Osteoblast (primary cell): ENCODE measurements around the gene SMIM1. TPM values are rescaled to one million over a fixed set of nuclear protein-coding genes. Genes with fewer than 3 reads are reported as not detected.
A peak's percentile ranks its signal among the peaks of the same experiment; 100 is the strongest.

Experiments used
- DNase-seq: peaks from one replicate; pipeline ENCODE4 v3.0.0; 2011; ENCODE audit warnings: low spot score, mixed read lengths; ENCODE audit not compliant: insufficient read length; ENCODE audit errors: missing footprints
- H2AFZ ChIP-seq: 2 replicates; pipeline ENCODE4 v1.6.0; 2011; ENCODE audit warnings: mild to moderate bottlenecking, low read length
- H3K27ac ChIP-seq: 2 replicates; pipeline ENCODE4 v1.5.1; 2011; ENCODE audit warnings: mild to moderate bottlenecking, low read depth, low read length, moderate library complexity
- H3K27me3 ChIP-seq: 2 replicates; pipeline ENCODE4 v1.6.0; 2012; ENCODE audit warnings: mild to moderate bottlenecking, control low read depth, inconsistent platforms, low read length, moderate library complexity; ENCODE audit not compliant: insufficient read depth
- H3K36me3 ChIP-seq: 2 replicates; pipeline ENCODE4 v1.5.1; 2011; ENCODE audit warnings: mild to moderate bottlenecking, low read length, control low read depth, moderate library complexity; ENCODE audit not compliant: insufficient read depth
- H3K4me1 ChIP-seq: 2 replicates; pipeline ENCODE4 v1.5.1; 2011; ENCODE audit warnings: mild to moderate bottlenecking, low read length, control low read depth, moderate library complexity; ENCODE audit not compliant: insufficient read depth
- H3K4me2 ChIP-seq: 2 replicates; pipeline ENCODE4 v1.6.0; 2011; ENCODE audit warnings: mild to moderate bottlenecking, low read length; ENCODE audit not compliant: insufficient read depth
- H3K4me3 ChIP-seq: fragments of 200-600 bp; sonication (generic); 3 replicates; pipeline ENCODE4 v1.5.1; 2012; ENCODE audit warnings: mild to moderate bottlenecking, low read length, inconsistent platforms; ENCODE audit not compliant: insufficient read depth
- H3K79me2 ChIP-seq: 2 replicates; pipeline ENCODE4 v1.6.0; 2012; ENCODE audit warnings: mild to moderate bottlenecking, low read length, control low read depth, inconsistent platforms; ENCODE audit not compliant: insufficient read depth
- H3K9me3 ChIP-seq: 2 replicates; pipeline ENCODE4 v1.5.1; 2011; ENCODE audit warnings: low read depth, low read length, control low read depth
- H4K20me1 ChIP-seq: 2 replicates; pipeline ENCODE4 v1.6.0; 2012; ENCODE audit warnings: mild to moderate bottlenecking, low read length, control low read depth; ENCODE audit not compliant: insufficient read depth
- total RNA-seq: library from RNA; depleted of rRNA; stranded (reverse); fragments of >200 nt; gene quantifications from 2 replicates; pipeline ENCODE4 v1.2.3, GENCODE V29; 2012
- TF ChIP-seq, protein P1 (sequence below): IDR thresholded peaks from 2 replicates; pipeline ENCODE4 v1.5.1; 2011; ENCODE audit warnings: mild to moderate bottlenecking, low read depth, low read length, moderate library complexity; ENCODE audit errors: extremely low read depth

Gene SMIM1
- total RNA-seq, 1 donor, result not detected

DNA sequence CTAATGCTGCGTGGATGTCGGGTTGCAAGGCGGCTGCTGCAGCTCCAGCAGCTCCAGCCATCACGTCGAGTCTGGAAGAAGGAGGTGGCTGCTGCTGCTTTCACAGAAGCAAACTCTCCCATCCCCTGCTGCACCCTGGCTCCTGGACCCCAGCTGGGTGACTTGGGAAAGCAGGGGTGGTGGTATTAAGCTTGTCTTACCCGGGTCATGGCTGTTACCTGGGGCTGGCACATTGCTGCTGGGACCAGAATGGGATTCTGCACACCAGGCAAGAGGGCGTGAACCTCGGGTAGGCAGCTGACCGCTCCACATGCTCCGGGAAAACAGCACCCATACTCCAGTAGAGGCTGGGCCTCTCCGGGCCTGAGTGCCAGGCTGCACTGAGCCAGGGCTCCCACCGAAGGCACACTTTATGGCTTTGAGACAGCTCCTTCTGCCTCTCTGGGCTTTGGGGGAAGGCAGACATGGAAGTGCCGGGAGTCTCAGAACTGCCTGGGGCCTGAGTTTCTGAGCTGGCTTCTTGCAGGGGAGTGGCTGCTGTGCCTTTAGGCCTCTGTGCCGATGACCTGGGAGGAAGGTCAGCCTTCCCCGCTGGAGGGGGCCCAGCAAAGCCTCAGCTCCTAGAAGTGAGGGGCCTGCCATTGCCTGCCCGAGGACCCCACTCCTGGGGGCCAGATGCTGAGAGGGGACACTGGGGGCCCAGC is 1.2 kb downstream of the SMIM1 start:
- no peaks in the 10 kb centered on the region for H3K36me3 ChIP-seq
- no peak overlapping the region for H2AFZ ChIP-seq
- H3K27me3 ChIP-seq, result peaks cover 15% of the 10 kb centered on the region
- TF ChIP-seq, protein P1, sequence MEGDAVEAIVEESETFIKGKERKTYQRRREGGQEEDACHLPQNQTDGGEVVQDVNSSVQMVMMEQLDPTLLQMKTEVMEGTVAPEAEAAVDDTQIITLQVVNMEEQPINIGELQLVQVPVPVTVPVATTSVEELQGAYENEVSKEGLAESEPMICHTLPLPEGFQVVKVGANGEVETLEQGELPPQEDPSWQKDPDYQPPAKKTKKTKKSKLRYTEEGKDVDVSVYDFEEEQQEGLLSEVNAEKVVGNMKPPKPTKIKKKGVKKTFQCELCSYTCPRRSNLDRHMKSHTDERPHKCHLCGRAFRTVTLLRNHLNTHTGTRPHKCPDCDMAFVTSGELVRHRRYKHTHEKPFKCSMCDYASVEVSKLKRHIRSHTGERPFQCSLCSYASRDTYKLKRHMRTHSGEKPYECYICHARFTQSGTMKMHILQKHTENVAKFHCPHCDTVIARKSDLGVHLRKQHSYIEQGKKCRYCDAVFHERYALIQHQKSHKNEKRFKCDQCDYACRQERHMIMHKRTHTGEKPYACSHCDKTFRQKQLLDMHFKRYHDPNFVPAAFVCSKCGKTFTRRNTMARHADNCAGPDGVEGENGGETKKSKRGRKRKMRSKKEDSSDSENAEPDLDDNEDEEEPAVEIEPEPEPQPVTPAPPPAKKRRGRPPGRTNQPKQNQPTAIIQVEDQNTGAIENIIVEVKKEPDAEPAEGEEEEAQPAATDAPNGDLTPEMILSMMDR, result no peak
- DNase-seq, result peak; percentile 89
- H3K4me1 ChIP-seq, result peaks cover 15% of the 10 kb centered on the region
- H4K20me1 ChIP-seq, result no peaks in the 10 kb centered on the region
- no peak overlapping the region for H3K27ac ChIP-seq
- H3K4me3 ChIP-seq, result no peak overlapping the region
- H3K4me2 ChIP-seq, result no peak overlapping the region
- no peaks in the 10 kb centered on the region for H3K9me3 ChIP-seq
- H3K79me2 ChIP-seq, result no peaks in the 10 kb centered on the region

DNA sequence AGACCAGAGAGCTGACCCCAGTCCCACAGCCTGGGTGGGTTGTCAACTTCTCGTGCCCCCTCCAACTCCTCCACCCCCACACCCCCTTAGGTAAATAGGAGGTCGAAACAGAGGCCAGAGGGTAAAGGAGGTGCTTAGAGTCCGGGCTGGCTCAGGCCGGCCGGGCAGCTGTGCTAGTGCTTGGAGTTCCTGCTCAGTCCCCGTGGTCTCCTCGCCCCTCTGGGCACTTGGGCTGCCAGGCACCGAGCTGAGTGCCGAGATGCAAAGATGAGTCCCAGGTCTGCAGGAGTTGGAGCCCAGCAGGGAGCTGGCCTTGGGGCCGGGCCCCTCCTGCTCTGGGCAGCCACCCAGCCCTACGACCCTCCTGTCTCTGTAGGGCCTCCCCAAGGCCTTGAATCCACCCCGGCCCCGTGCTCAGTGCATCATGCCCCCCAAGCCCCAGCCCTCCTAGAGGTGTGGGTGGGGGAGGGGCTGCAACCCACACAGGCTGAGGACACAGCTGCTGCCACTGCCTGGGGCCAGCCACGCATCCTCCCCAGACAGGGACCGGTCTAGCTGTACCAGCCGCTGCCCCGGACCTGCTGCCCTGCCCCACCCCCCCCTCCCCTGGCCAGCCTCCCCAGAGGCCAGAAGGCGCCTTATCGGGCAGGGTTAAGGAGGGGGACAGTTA is 1.9 kb downstream of the SMIM1 start:
- TF ChIP-seq, protein P1, result no peak
- Histone ChIP-seq H2AFZ (no peak overlapping the region), H3K27me3 (peaks cover 15% of the 10 kb centered on the region), H3K9me3 (no peaks in the 10 kb centered on the region), H3K4me1 (peaks cover 15% of the 10 kb centered on the region), H4K20me1 (peaks cover 3% of the 10 kb centered on the region), H3K36me3 (peaks cover 5% of the 10 kb centered on the region), H3K4me2 (no peak overlapping the region), H3K27ac (no peak overlapping the region), H3K79me2 (no peaks in the 10 kb centered on the region), H3K4me3 (no peak overlapping the region)
- DNase-seq, result no peak

GRCh38 chr1:3774946-3775489 is 2.5 kb downstream of the SMIM1 start:
- Histone ChIP-seq H3K27me3 (peaks cover 15% of the 10 kb centered on the region), H3K9me3 (no peaks in the 10 kb centered on the region), H3K27ac (no peak overlapping the region), H4K20me1 (peaks cover 3% of the 10 kb centered on the region), H3K4me2 (peak overlapping the region; percentile 68), H3K79me2 (no peaks in the 10 kb centered on the region), H3K36me3 (peaks cover 11% of the 10 kb centered on the region), H2AFZ (no peak overlapping the region), H3K4me1 (peaks cover 15% of the 10 kb centered on the region), H3K4me3 (peak overlapping the region; percentile 39)
- peak; percentile 97 for DNase-seq
- TF ChIP-seq, protein P1, result no peak
